ENCODE measurements around the gene EFCAB6. TPM values are rescaled to one million over a fixed set of nuclear protein-coding genes. Genes with fewer than 3 reads are reported as not detected.

EFCAB6 gene
- total RNA-seq, 2 donors from 2014 or later = 3.3 to 10.5 TPM

- intact Hi-C loops (cut with DNase I) = no loop called here
- H3K27ac ChIP-seq = no peak overlapping the region
- DNase-seq (ENCODE audit: low spot score) = no peak
- no peaks in the 10 kb centered on the region for H3K9me3 ChIP-seq
- peaks cover 9% of the 10 kb centered on the region for H3K27me3 ChIP-seq (replicated peaks; ENCODE audit: insufficient read depth)
- WGBS = 44% methylated on average over 3 of the region's 3 CpGs
- no peaks in the 10 kb centered on the region for H3K36me3 ChIP-seq
- no peak overlapping the region for H3K4me3 ChIP-seq
- TF ChIP-seq, protein P1, sequence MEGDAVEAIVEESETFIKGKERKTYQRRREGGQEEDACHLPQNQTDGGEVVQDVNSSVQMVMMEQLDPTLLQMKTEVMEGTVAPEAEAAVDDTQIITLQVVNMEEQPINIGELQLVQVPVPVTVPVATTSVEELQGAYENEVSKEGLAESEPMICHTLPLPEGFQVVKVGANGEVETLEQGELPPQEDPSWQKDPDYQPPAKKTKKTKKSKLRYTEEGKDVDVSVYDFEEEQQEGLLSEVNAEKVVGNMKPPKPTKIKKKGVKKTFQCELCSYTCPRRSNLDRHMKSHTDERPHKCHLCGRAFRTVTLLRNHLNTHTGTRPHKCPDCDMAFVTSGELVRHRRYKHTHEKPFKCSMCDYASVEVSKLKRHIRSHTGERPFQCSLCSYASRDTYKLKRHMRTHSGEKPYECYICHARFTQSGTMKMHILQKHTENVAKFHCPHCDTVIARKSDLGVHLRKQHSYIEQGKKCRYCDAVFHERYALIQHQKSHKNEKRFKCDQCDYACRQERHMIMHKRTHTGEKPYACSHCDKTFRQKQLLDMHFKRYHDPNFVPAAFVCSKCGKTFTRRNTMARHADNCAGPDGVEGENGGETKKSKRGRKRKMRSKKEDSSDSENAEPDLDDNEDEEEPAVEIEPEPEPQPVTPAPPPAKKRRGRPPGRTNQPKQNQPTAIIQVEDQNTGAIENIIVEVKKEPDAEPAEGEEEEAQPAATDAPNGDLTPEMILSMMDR (IDR thresholded peaks at IDR 0.05) = no peak
- TF ChIP-seq POLR2A (IDR thresholded peaks at IDR 0.05) (no peak), POLR2AphosphoS5 (IDR thresholded peaks at IDR 0.05) (no peak)
- H3K4me1 ChIP-seq (replicated peaks) = no peaks in the 10 kb centered on the region
These were observed 39.8 kb upstream of the EFCAB6 start for GRCh38 chr22:43851979-43852307.

GRCh38 chr22:43851058-43851978, 39.2 kb upstream of the EFCAB6 start:
- intact Hi-C loops (cut with DNase I) = no loop called here
- TF ChIP-seq, protein P1 (IDR thresholded peaks at IDR 0.05) = no peak
- no peak for TF ChIP-seq POLR2AphosphoS5 (IDR thresholded peaks at IDR 0.05)
- 65% methylated on average over 13 of the region's 13 CpGs for WGBS
- no peak for DNase-seq (ENCODE audit: low spot score)
- Histone ChIP-seq H3K27ac (no peak overlapping the region), H3K27me3 (replicated peaks; ENCODE audit: insufficient read depth) (peaks cover 9% of the 10 kb centered on the region), H3K4me3 (no peak overlapping the region), H3K36me3 (no peaks in the 10 kb centered on the region), H3K9me3 (no peaks in the 10 kb centered on the region), H3K4me1 (replicated peaks) (no peaks in the 10 kb centered on the region)

DNA sequence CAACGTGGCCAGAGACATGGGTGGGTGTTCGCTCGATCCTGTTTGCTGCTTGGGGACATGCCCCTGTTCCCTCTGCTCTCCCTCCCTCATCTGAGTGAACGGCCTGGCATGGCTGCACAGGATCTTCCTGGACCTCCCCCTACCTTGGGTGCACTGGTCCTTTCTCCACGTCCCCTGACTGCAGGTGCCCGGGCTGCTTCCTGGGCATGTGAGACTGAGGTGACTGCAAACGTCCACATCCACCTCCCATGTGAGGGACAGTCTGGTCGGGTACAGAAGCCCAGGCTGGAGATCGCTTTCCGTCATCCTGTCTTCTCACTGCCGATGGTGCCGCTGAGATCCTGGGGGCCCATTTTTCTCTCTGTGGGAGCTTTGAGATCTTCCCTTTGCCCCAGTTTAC, 38.4 kb upstream of the EFCAB6 start:
- Histone ChIP-seq H3K27ac (no peak overlapping the region), H3K9me3 (no peaks in the 10 kb centered on the region), H3K36me3 (no peaks in the 10 kb centered on the region), H3K4me1 (replicated peaks) (no peaks in the 10 kb centered on the region), H3K4me3 (no peak overlapping the region), H3K27me3 (replicated peaks; ENCODE audit: insufficient read depth) (peaks cover 9% of the 10 kb centered on the region)
- intact Hi-C loops (cut with DNase I) = no loop called here
- WGBS = 61% methylated on average over 12 of the region's 12 CpGs
- TF ChIP-seq, protein P1 (IDR thresholded peaks at IDR 0.05) = no peak
- TF ChIP-seq POLR2A (IDR thresholded peaks at IDR 0.05) (no peak), POLR2AphosphoS5 (IDR thresholded peaks at IDR 0.05) (no peak)
- DNase-seq (ENCODE audit: low spot score) = no peak

DNA sequence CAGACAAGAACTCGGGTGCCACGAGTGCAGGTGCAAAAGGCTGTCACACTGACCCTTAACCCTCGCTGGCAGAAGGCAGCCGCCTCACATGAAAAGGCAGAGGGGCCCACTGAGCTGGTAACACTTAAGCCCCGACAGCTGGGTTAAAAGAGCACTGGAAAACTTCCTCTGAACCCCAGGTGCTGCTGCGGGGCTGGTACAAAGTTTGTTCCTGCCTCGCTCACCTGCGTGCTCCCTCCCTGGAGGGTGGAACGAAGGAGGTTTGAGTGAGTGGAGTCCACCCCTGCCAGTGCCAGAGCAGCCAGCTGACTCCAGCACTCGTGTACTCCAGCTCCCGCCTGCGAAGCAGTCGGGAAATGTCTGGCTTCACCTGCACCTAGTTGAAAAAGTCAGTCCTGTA, 37.6 kb upstream of the EFCAB6 start:
- H3K27ac ChIP-seq = no peak overlapping the region
- peaks cover 9% of the 10 kb centered on the region for H3K27me3 ChIP-seq (replicated peaks; ENCODE audit: insufficient read depth)
- no peaks in the 10 kb centered on the region for H3K36me3 ChIP-seq
- no peak overlapping the region for H3K4me3 ChIP-seq
- no peaks in the 10 kb centered on the region for H3K4me1 ChIP-seq (replicated peaks)
- TF ChIP-seq POLR2A (IDR thresholded peaks at IDR 0.05) (no peak), POLR2AphosphoS5 (IDR thresholded peaks at IDR 0.05) (no peak)
- TF ChIP-seq, protein P1 (IDR thresholded peaks at IDR 0.05) = no peak
- DNase-seq (ENCODE audit: low spot score) = no peak
- H3K9me3 ChIP-seq = no peaks in the 10 kb centered on the region
- WGBS = 70% methylated on average over 13 of the region's 13 CpGs
- intact Hi-C loops (cut with DNase I) = no loop called here
